Right ventricle myocardium inferior (tissue), 1 donor: ENCODE measurements around the gene OGDH. TPM values are rescaled to one million over a fixed set of nuclear protein-coding genes. Genes with fewer than 3 reads are reported as not detected.

Experiments
- total RNA-seq: library from RNA; stranded (reverse); fragmentation: NEBNext Ultra II Directional; extraction: Animal tissue kit (Norgen Biotek cat#: 25700); gene quantifications from one replicate; pipeline ENCODE4 v1.2.1, GENCODE V29; 2021
- donor health status: DM: no; HTN: yes; CAD: no; lungs with severe emphysema.

The OGDH gene
- total RNA-seq, 1 donor from 2014 or later: 679 TPM

Other genes with a start within 250 kb of the OGDH start
- 112 TPM for gene NUDCD3, start 116.0 kb upstream of the OGDH start, total RNA-seq
- 0.05 TPM for gene NPC1L1, start 65.3 kb upstream of the OGDH start, total RNA-seq
- 29.6 TPM for gene DDX56, start 32.7 kb upstream of the OGDH start, total RNA-seq
- gene TMED4, start 24.4 kb upstream of the OGDH start, total RNA-seq: 49.7 TPM
- 62.2 TPM for gene ZMIZ2, start 142.2 kb downstream of the OGDH start, total RNA-seq
- 524 TPM for gene PPIA, start 190.1 kb downstream of the OGDH start, total RNA-seq
- 229 TPM for gene H2AZ2, start 241.5 kb downstream of the OGDH start, total RNA-seq